SU-DHL-6 (cell line): Measurements from ENCODE around the gene WDR4.
A peak's percentile ranks its signal among the peaks of the same experiment; 100 is the strongest.

ENCODE experiments used
- H2AFZ ChIP-seq: fragments of 200-600 bp; sonication (generic); 2 replicates; pipeline ENCODE4 v1.6.1; 2014; ENCODE audit warnings: low read depth, mild to moderate bottlenecking, moderate library complexity, mixed read lengths, antibody characterized with exemption, low read length; ENCODE audit not compliant: severe bottlenecking
- H3F3A ChIP-seq: fragments of 200-600 bp; shearing (Covaris generic); 2 replicates; pipeline ENCODE4 v1.6.0; 2016; ENCODE audit warnings: antibody characterized with exemption, mild to moderate bottlenecking; ENCODE audit not compliant: insufficient read depth
- H3K27ac ChIP-seq: fragments of 200-600 bp; sonication (generic); 2 replicates; pipeline ENCODE4 v1.5.1; 2016; ENCODE audit warnings: low read depth, mild to moderate bottlenecking, low read length, moderate library complexity, mixed read lengths
- H3K27me3 ChIP-seq: fragments of 200-600 bp; sonication (generic), shearing (Covaris generic); 2 replicates; pipeline ENCODE4 v1.6.0; 2014; ENCODE audit warnings: mild to moderate bottlenecking, low read length
- H3K36me3 ChIP-seq: fragments of 200-600 bp; sonication (generic); 2 replicates; pipeline ENCODE4 v1.6.1; 2014; ENCODE audit warnings: mild to moderate bottlenecking, low read length, mixed read lengths
- H3K4me2 ChIP-seq: fragments of 300-600, 200-600 bp; shearing (Covaris generic), sonication (generic); 2 replicates; pipeline ENCODE4 v1.6.0; 2014; ENCODE audit warnings: low read length, low read depth, mild to moderate bottlenecking; ENCODE audit not compliant: poor library complexity, severe bottlenecking
- H3K4me3 ChIP-seq: fragments of 200-600 bp; sonication (generic); 2 replicates; pipeline ENCODE4 v1.5.1; 2014; ENCODE audit warnings: antibody characterized with exemption, low read length, mild to moderate bottlenecking, mixed read lengths; ENCODE audit not compliant: insufficient read depth, poor library complexity, severe bottlenecking
- H3K79me2 ChIP-seq: fragments of 200-600 bp; sonication (generic); 2 replicates; pipeline ENCODE4 v1.6.1; 2014; ENCODE audit warnings: mild to moderate bottlenecking, low read length, moderate library complexity; ENCODE audit not compliant: insufficient read depth
- H3K9ac ChIP-seq: fragments of 200-600 bp; sonication (generic); 2 replicates; pipeline ENCODE4 v1.7.0; 2014; ENCODE audit warnings: mild to moderate bottlenecking, low read length
- H3K9me2 ChIP-seq: fragments of 200-600 bp; sonication (generic); replicated peaks from 2 replicates; pipeline ENCODE4 v1.6.1; 2014; ENCODE audit warnings: low read length; ENCODE audit not compliant: insufficient read depth
- H3K9me3 ChIP-seq: fragments of 200-600 bp; sonication (generic); 2 replicates; pipeline ENCODE4 v1.6.1; 2014; ENCODE audit warnings: low read length, mixed read lengths; ENCODE audit not compliant: insufficient read depth
- H4K20me1 ChIP-seq: fragments of 200-600 bp; sonication (generic); 2 replicates; pipeline ENCODE4 v1.6.1; 2014; ENCODE audit warnings: low read depth, mild to moderate bottlenecking, antibody characterized with exemption, low read length, moderate library complexity, mixed read lengths
- CTCF ChIP-seq: fragments of 200-600 bp; sonication (generic); IDR thresholded peaks from one replicate; pipeline ENCODE4 v1.5.1; 2017; ENCODE audit warnings: antibody characterized with exemption, mild to moderate bottlenecking, low read length, moderate library complexity; ENCODE audit not compliant: insufficient read depth, poor library complexity, severe bottlenecking
- EZH2phosphoT487 ChIP-seq: fragments of 200-600 bp; sonication (generic), shearing (Covaris generic); conservative IDR thresholded peaks from 2 replicates; pipeline ENCODE4 v1.6.1; 2018; ENCODE audit warnings: mild to moderate bottlenecking, antibody characterized with exemption, low read length, moderate library complexity, mixed read lengths

WDR4 gene

GRCh38 chr21:42892931-42893755 is 13.8 kb upstream of the WDR4 start, which contains the start of gene NDUFV3:
TSS of gene NDUFV3 (plus strand) at chr21:42893309. CDS start at chr21:42893334, 25 bp downstream.
- Histone ChIP-seq H3K27me3 (no peaks in the 10 kb centered on the region), H2AFZ (peak within 1 kb of the TSS; percentile 84), H3K9me3 (no peaks in the 10 kb centered on the region), H3F3A (0 out of 2 replicates have a peak, but pooled peaks cover 2% of the 10 kb centered on the region), H3K36me3 (no peaks in the 10 kb centered on the region), H3K79me2 (peaks cover 14% of the 10 kb centered on the region; the same call in 1 of the 2 replicates), H3K9me2 (no peaks in the 10 kb centered on the region), H4K20me1 (no peaks in the 10 kb centered on the region), H3K9ac (peak within 1 kb of the TSS; percentile 96), H3K4me3 (peak within 1 kb of the TSS; percentile 91), H3K27ac (peak within 1 kb of the TSS; percentile 72), H3K4me2 (peak within 1 kb of the TSS; percentile 76)
- TF ChIP-seq CTCF: no peak
- TF ChIP-seq EZH2phosphoT487: no peak

GRCh38 chr21:42892582-42892930 is 13.2 kb upstream of the WDR4 start:
- Histone ChIP-seq H3K9me2 (no peaks in the 10 kb centered on the region), H3K4me2 (peak overlapping the region; percentile 76), H3K9ac (peak overlapping the region; percentile 96), H3F3A (0 out of 2 replicates have a peak, but pooled peaks cover 2% of the 10 kb centered on the region), H3K27me3 (no peaks in the 10 kb centered on the region), H3K79me2 (peaks cover 14% of the 10 kb centered on the region; the same call in 1 of the 2 replicates), H2AFZ (peak overlapping the region; percentile 84), H3K9me3 (no peaks in the 10 kb centered on the region), H4K20me1 (no peaks in the 10 kb centered on the region), H3K27ac (peak overlapping the region; percentile 40; the same call in 1 of the 2 replicates), H3K36me3 (no peaks in the 10 kb centered on the region), H3K4me3 (peak overlapping the region; percentile 68)
- no peak for TF ChIP-seq EZH2phosphoT487
- no peak for TF ChIP-seq CTCF

GRCh38 chr21:42887326-42887725 is 8.0 kb upstream of the WDR4 start:
- Histone ChIP-seq H3K9me2 (no peaks in the 10 kb centered on the region), H3K27ac (no peak overlapping the region), H3K9me3 (no peaks in the 10 kb centered on the region), H3K4me2 (no peak overlapping the region), H4K20me1 (no peaks in the 10 kb centered on the region), H3K36me3 (no peaks in the 10 kb centered on the region), H3K9ac (no peak overlapping the region), H3K79me2 (no peaks in the 10 kb centered on the region), H3K27me3 (no peaks in the 10 kb centered on the region), H3F3A (peaks cover 8% of the 10 kb centered on the region; the same call in 1 of the 2 replicates), H3K4me3 (no peak overlapping the region), H2AFZ (no peak overlapping the region)
- TF ChIP-seq EZH2phosphoT487 (no peak), CTCF (no peak)
